Measurements from ENCODE around the gene AGAP1. TPM values are rescaled to one million over a fixed set of nuclear protein-coding genes. Genes with fewer than 3 reads are reported as not detected.

Gene AGAP1
- total and polyA plus RNA-seq, 2 donors (not counting 3 experiments of a cell fraction or from before 2014, with no cell fraction given), result 10.2 to 20.9 TPM

GRCh38 chr2:235963853-235964577, 470.2 kb downstream of the AGAP1 start:
- Histone ChIP-seq H3K9me1 (replicated peaks; ENCODE audit: control insufficient read depth, extremely low read depth, insufficient read depth, low read length) (no peaks in the 10 kb centered on the region), H3K27me3 (ENCODE audit: control insufficient read depth in 2 of 2, insufficient read depth in 2 of 2, low read length in 2 of 2) (no peaks in the 10 kb centered on the region), H3K79me2 (ENCODE audit: control insufficient read depth, insufficient read depth, low read length) (no peaks in the 10 kb centered on the region), H3K27ac (ENCODE audit: insufficient read depth, low read depth, low read length) (no peak overlapping the region), H3K9ac (replicated peaks; ENCODE audit: extremely low read depth, insufficient read depth, low read length) (no peak overlapping the region), H3K4me1 (ENCODE audit: control insufficient read depth, extremely low read depth, insufficient read depth, low read length) (no peaks in the 10 kb centered on the region), H3K4me2 (ENCODE audit: insufficient read depth, low read length) (no peak overlapping the region), H3K9me3 (replicated peaks; ENCODE audit: control insufficient read depth, insufficient read depth, low read length) (no peaks in the 10 kb centered on the region), H4K20me1 (replicated peaks; ENCODE audit: control insufficient read depth, extremely low read depth, insufficient read depth, low read length) (no peaks in the 10 kb centered on the region), H3K36me3 (ENCODE audit: control insufficient read depth in 2 of 2, extremely low read depth in 1 of 2, insufficient read depth in 2 of 2, low read length in 2 of 2) (no peaks in the 10 kb centered on the region), H2AFZ (ENCODE audit: low read depth, low read length) (no peak overlapping the region), H3K4me3 (replicated peaks in 1 of 3; ENCODE audit: insufficient read depth in 1 of 3, low read depth in 1 of 3, low read length in 3 of 3) (no peak overlapping the region)
- FAIRE-seq (no peak), DNase-seq (ENCODE audit: low read depth, low spot score) (no peak)
- intact Hi-C loops (cut with micrococcal nuclease) (no loop called here), dilution Hi-C loops (cut with MboI; ENCODE audit: extremely low pct_ligation_motif_present, low sequenced_read_pairs) (no loop called here)
- POLR2A ChIA-PET, result no interaction called here
- TF ChIP-seq CTCF (IDR thresholded peaks at IDR 0.05; ENCODE audit: extremely low read depth in 1 of 2, insufficient read depth in 1 of 2, low read depth in 1 of 2, low read length in 2 of 2) (no peak), POLR2AphosphoS5 (IDR thresholded peaks at IDR 0.05; ENCODE audit: insufficient read depth, low read depth, low read length) (no peak), GATA2 (IDR thresholded peaks at IDR 0.05; ENCODE audit: insufficient read depth, insufficient read length, low read depth, low read length) (no peak), MAX (IDR thresholded peaks at IDR 0.05; ENCODE audit: insufficient read depth, insufficient read length) (no peak)
- BruUV-seq (replicated peaks), result no TSS peak
- CTCF ChIA-PET, result interaction anchor here (0.9 kb wide), 1 partner anchor 104 kb away, joined by 3 read pairs; no protein-coding TSS in a partner anchor

All from endothelial cell of umbilical vein (primary cell).